Glomerular endothelial cell (primary cell): ENCODE data around the gene KIAA0232. TPM values are rescaled to one million over a fixed set of nuclear protein-coding genes. Genes with fewer than 3 reads are reported as not detected.

Experiments
- DNase-seq: peaks from one replicate; pipeline ENCODE4 v3.0.0-alpha.2; 2011; ENCODE audit warnings: low read depth, low spot score; ENCODE audit errors: extremely low read depth
- total RNA-seq: library from RNA; depleted of rRNA; stranded (reverse); fragments of >200 nt; gene quantifications from 2 replicates; pipeline ENCODE4 v1.2.3, GENCODE V29; 2015

Gene KIAA0232
- total RNA-seq, 1 donor from 2014 or later = 21.1 TPM

DNA sequence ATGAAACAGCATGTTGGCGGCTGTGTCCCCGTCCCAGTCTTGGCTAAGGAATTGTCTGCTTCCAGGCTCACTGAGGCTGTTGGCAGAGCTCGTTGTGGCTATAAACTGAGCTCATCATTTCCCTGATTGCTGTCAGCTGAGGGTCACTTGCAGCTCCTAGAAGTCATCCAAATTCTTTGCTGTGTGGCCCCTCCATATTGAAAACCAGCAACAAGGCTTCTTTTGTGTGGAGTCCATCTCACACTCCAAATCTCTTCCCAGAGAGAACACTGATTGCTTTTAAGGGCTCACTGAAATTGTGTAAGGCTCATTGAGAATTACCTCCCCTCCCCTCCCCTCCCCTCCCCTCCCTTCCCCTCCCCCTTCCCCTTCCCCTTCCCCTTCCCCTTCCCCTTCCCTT is 150.4 kb downstream of the KIAA0232 start:
- DNase-seq = no peak

Other genes with a start within 250 kb of the KIAA0232 start
- 58.0 and 78.2 TPM in 2 replicates for gene MAN2B2, start 207.5 kb upstream of the KIAA0232 start, total RNA-seq
- 210 and 221 TPM in 2 replicates for gene MRFAP1, start 142.0 kb upstream of the KIAA0232 start, total RNA-seq
- not detected in 2 replicates for gene S100P, start 88.8 kb upstream of the KIAA0232 start, total RNA-seq
- 43.2 and 43.5 TPM in 2 replicates for gene MRFAP1L1, start 72.9 kb upstream of the KIAA0232 start, total RNA-seq
- 20.7 and 21.0 TPM in 2 replicates for gene BLOC1S4, start 66.6 kb upstream of the KIAA0232 start, total RNA-seq
- gene TBC1D14, start 127.1 kb downstream of the KIAA0232 start, total RNA-seq = 21.6 and 22.0 TPM in 2 replicates